SK-N-SH treated with all-trans-retinoic acid at 6 μM for 48 hours (cell line): ENCODE results near the gene SPG11.

Experiments used
- ATAC-seq: fragments of 200-7000 bp; cut with Tn5 transposase; 3 replicates; pipeline ENCODE4 v1.9.1; 2020; ENCODE audit warnings: mild to moderate bottlenecking, moderate library complexity
- ARNTL ChIP-seq: fragments of 450-650 bp; formaldehyde crosslinking; IDR thresholded peaks from 2 replicates; pipeline ENCODE4 v1.5.0; 2020; ENCODE audit warnings: low read depth, mild to moderate bottlenecking, moderate library complexity, borderline replicate concordance
- BACH2 ChIP-seq: fragments of 250-450 bp; sonication (Bioruptor Pico); IDR thresholded peaks from 2 replicates; pipeline ENCODE4 v1.9.0; 2021; ENCODE audit warnings: mild to moderate bottlenecking, borderline replicate concordance
- CREB5 ChIP-seq: fragments of 250-450 bp; sonication (Bioruptor Pico); IDR thresholded peaks from 2 replicates; pipeline ENCODE4 v1.5.1; 2020; ENCODE audit warnings: low read depth, mild to moderate bottlenecking, moderate library complexity
- CSDC2 ChIP-seq: fragments of 250-450 bp; sonication (Bioruptor Pico); IDR thresholded peaks from 2 replicates; pipeline ENCODE4 v1.5.0; 2020; ENCODE audit warnings: mild to moderate bottlenecking, moderate library complexity
- ESRRG ChIP-seq: fragments of 250-450 bp; sonication (Bioruptor Pico); IDR thresholded peaks from 2 replicates; pipeline ENCODE4 v1.6.1; 2021; ENCODE audit warnings: mild to moderate bottlenecking
- GLIS3 ChIP-seq: fragments of 250-450 bp; sonication (Bioruptor Pico); IDR thresholded peaks from 2 replicates; pipeline ENCODE4 v1.5.0; 2020; ENCODE audit warnings: mild to moderate bottlenecking, moderate library complexity
- ISL1 ChIP-seq: fragments of 250-450 bp; sonication (Bioruptor Pico); IDR thresholded peaks from 2 replicates; pipeline ENCODE4 v2.1.2; 2022; ENCODE audit warnings: mild to moderate bottlenecking, moderate library complexity
- OSR1 ChIP-seq: fragments of 250-450 bp; sonication (Bioruptor Pico); IDR thresholded peaks from 2 replicates; pipeline ENCODE4 v1.8.0; 2022; ENCODE audit warnings: moderate library complexity, mild to moderate bottlenecking, inconsistent platforms
- PATZ1 ChIP-seq: fragments of 250-450 bp; sonication (Bioruptor Pico); IDR thresholded peaks from 2 replicates; pipeline ENCODE4 v1.8.0; 2020; ENCODE audit warnings: mild to moderate bottlenecking, moderate library complexity, borderline replicate concordance
- POU6F1 ChIP-seq: fragments of 250-450 bp; sonication (Bioruptor Pico); IDR thresholded peaks from 2 replicates; pipeline ENCODE4 v1.8.0; 2021; ENCODE audit warnings: low read depth, mild to moderate bottlenecking, moderate library complexity, borderline replicate concordance
- PPARA ChIP-seq: fragments of 250-450 bp; sonication (Bioruptor Pico); IDR thresholded peaks from 2 replicates; pipeline ENCODE4 v1.5.0; 2020; ENCODE audit warnings: mild to moderate bottlenecking, borderline replicate concordance
- RARB ChIP-seq: fragments of 250-450 bp; sonication (Bioruptor Pico); IDR thresholded peaks from 2 replicates; pipeline ENCODE4 v1.8.0; 2021; ENCODE audit warnings: mild to moderate bottlenecking, moderate library complexity
- SNAI2 ChIP-seq: fragments of 250-450 bp; sonication (Bioruptor Pico); IDR thresholded peaks from 2 replicates; pipeline ENCODE4 v1.5.0; 2020; ENCODE audit warnings: mild to moderate bottlenecking, moderate library complexity
- TCF4 ChIP-seq: fragments of 250-450 bp; sonication (Bioruptor Pico); IDR thresholded peaks from 2 replicates; pipeline ENCODE4 v1.8.0; 2021; ENCODE audit warnings: mild to moderate bottlenecking, moderate library complexity, borderline replicate concordance
- TOX ChIP-seq: fragments of 250-450 bp; sonication (Bioruptor Pico); IDR thresholded peaks from 2 replicates; pipeline ENCODE4 v1.8.0; 2021; ENCODE audit warnings: mild to moderate bottlenecking, moderate library complexity, borderline replicate concordance
- TSHZ2 ChIP-seq: fragments of 250-450 bp; sonication (Bioruptor Pico); IDR thresholded peaks from 2 replicates; pipeline ENCODE4 v1.5.0; 2020; ENCODE audit warnings: mild to moderate bottlenecking, moderate library complexity
- ZFP3 ChIP-seq: fragments of 250-450 bp; sonication (Bioruptor Pico); IDR thresholded peaks from 2 replicates; pipeline ENCODE4 v1.5.0; 2020; ENCODE audit warnings: mild to moderate bottlenecking, moderate library complexity
- ZFP30 ChIP-seq: fragments of 450-650 bp; formaldehyde crosslinking; IDR thresholded peaks from 2 replicates; pipeline ENCODE4 v1.5.0; 2022; ENCODE audit warnings: mild to moderate bottlenecking, moderate library complexity
- ZNF70 ChIP-seq: fragments of 450-650 bp; formaldehyde crosslinking; IDR thresholded peaks from 2 replicates; pipeline ENCODE4 v1.5.0; 2020; ENCODE audit warnings: mild to moderate bottlenecking, moderate library complexity
- ZNF8 ChIP-seq: fragments of 450-650 bp; formaldehyde crosslinking; IDR thresholded peaks from 2 replicates; pipeline ENCODE4 v1.5.0; 2020; ENCODE audit warnings: mild to moderate bottlenecking, moderate library complexity

SPG11 gene

GRCh38 chr15:44662478-44663409 is 718 bp downstream of the SPG11 start:
- peak; percentile 81 for ATAC-seq
- TF ChIP-seq TOX (CRISPR knock-in tag) (no peak), ARNTL (CRISPR knock-in tag) (no peak), ZFP3 (CRISPR knock-in tag) (0 out of 2 replicates have a peak, but pooled peaks have one; percentile 11), CSDC2 (CRISPR knock-in tag) (0 out of 2 replicates have a peak, but pooled peaks have one; percentile 40)

GRCh38 chr15:44661576-44661975 is 1.9 kb downstream of the SPG11 start:
- TF ChIP-seq ARNTL (CRISPR knock-in tag): no peak
- no peak for TF ChIP-seq RARB (CRISPR knock-in tag)
- no peak for TF ChIP-seq ISL1 (CRISPR knock-in tag)
- no peak for TF ChIP-seq PPARA (CRISPR knock-in tag)
- TF ChIP-seq TSHZ2 (CRISPR knock-in tag): no peak
- TF ChIP-seq PATZ1 (CRISPR knock-in tag): no peak
- TF ChIP-seq ZNF70 (CRISPR knock-in tag): no peak
- no peak for TF ChIP-seq ZFP3 (CRISPR knock-in tag)
- TF ChIP-seq ESRRG (CRISPR knock-in tag): no peak
- no peak for TF ChIP-seq OSR1 (CRISPR knock-in tag)
- TF ChIP-seq SNAI2 (CRISPR knock-in tag): no peak
- TF ChIP-seq TOX (CRISPR knock-in tag): no peak
- TF ChIP-seq ZNF8: no peak
- TF ChIP-seq GLIS3 (CRISPR knock-in tag): no peak
- TF ChIP-seq ZFP30 (CRISPR knock-in tag): no peak
- no peak for TF ChIP-seq TCF4 (CRISPR knock-in tag)
- TF ChIP-seq BACH2: no peak
- no peak for TF ChIP-seq CREB5
- no peak for ATAC-seq

- no peak for TF ChIP-seq TSHZ2 (CRISPR knock-in tag)
- TF ChIP-seq POU6F1 (CRISPR knock-in tag): no peak
- no peak for TF ChIP-seq ESRRG (CRISPR knock-in tag)
- TF ChIP-seq SNAI2 (CRISPR knock-in tag): no peak
- no peak for TF ChIP-seq CREB5
- TF ChIP-seq RARB (CRISPR knock-in tag): no peak
- TF ChIP-seq ZFP30 (CRISPR knock-in tag): no peak
- TF ChIP-seq ARNTL (CRISPR knock-in tag): no peak
- no peak for TF ChIP-seq OSR1 (CRISPR knock-in tag)
- ATAC-seq: no peak
These were observed 4.4 kb downstream of the SPG11 start for GRCh38 chr15:44659056-44659455.
